Skeletal muscle tissue (tissue), 4 donors: ENCODE data around the gene KLF6. TPM values are rescaled to one million over a fixed set of nuclear protein-coding genes. Genes with fewer than 3 reads are reported as not detected.

ENCODE experiments used
- H3K27ac ChIP-seq: one replicate; pipeline ENCODE4 v1.7.0; 2013; ENCODE audit warnings: mild to moderate bottlenecking, low read depth, low read length, inconsistent platforms
- H3K27me3 ChIP-seq, 3 donors: one replicate each; pipeline ENCODE4 v1.7.0; 2013; ENCODE audit warnings: low read length in 3 of 3; ENCODE audit not compliant: control insufficient read depth in 3 of 3, insufficient read depth in 3 of 3
- H3K36me3 ChIP-seq, 3 donors: one replicate each; pipeline ENCODE4 v1.7.0; 2013; ENCODE audit warnings: low read length in 3 of 3; ENCODE audit not compliant: control insufficient read depth in 3 of 3, insufficient read depth in 3 of 3
- H3K4me1 ChIP-seq, 3 donors: one replicate each; pipeline ENCODE4 v1.7.0; 2013; ENCODE audit warnings: low read length in 3 of 3, mild to moderate bottlenecking in 3 of 3; ENCODE audit not compliant: control insufficient read depth in 3 of 3, insufficient read depth in 3 of 3
- H3K4me3 ChIP-seq, 3 donors: one replicate each; pipeline ENCODE4 v1.7.0; 2013; ENCODE audit warnings: low read length in 3 of 3
- H3K9ac ChIP-seq, 3 donors: one replicate each; pipeline ENCODE4 v1.7.0; 2013; ENCODE audit warnings: low read length in 3 of 3, mild to moderate bottlenecking in 3 of 3, moderate library complexity in 2 of 3, low read depth in 1 of 3
- H3K9me3 ChIP-seq, 3 donors: one replicate each; pipeline ENCODE4 v1.7.0; 2013; ENCODE audit warnings: low read length in 3 of 3; ENCODE audit not compliant: control insufficient read depth in 3 of 3
- total RNA-seq: library from RNA; depleted of rRNA; stranded (reverse); fragments of >200 nt; gene quantifications from one replicate; pipeline ENCODE4 v1.2.3, GENCODE V29; 2014
- donor health status: Osteomylitis.

KLF6 gene
- total RNA-seq, 1 donor from 2014 or later = 50.6 TPM

GRCh38 chr10:3758491-3758970, 26.5 kb downstream of the KLF6 start:
- Histone ChIP-seq H3K9me3 (no peaks in the 10 kb centered on the region), H3K4me1 (peaks cover 0 to 4% (median 0%) of the 10 kb centered on the region in 3 donors), H3K27ac (no peak overlapping the region), H3K27me3 (no peaks in the 10 kb centered on the region), H3K4me3 (no peak overlapping the region), H3K36me3 (no peaks in the 10 kb centered on the region), H3K9ac (no peak overlapping the region)

GRCh38 chr10:3757638-3758490, 27.1 kb downstream of the KLF6 start:
- Histone ChIP-seq H3K4me1 (no peaks in the 10 kb centered on the region), H3K36me3 (no peaks in the 10 kb centered on the region), H3K27ac (no peak overlapping the region), H3K9me3 (no peaks in the 10 kb centered on the region), H3K9ac (no peak overlapping the region), H3K27me3 (no peaks in the 10 kb centered on the region), H3K4me3 (no peak overlapping the region)

- H3K27me3 ChIP-seq = no peaks in the 10 kb centered on the region
- no peak overlapping the region for H3K27ac ChIP-seq
- no peaks in the 10 kb centered on the region for H3K36me3 ChIP-seq
- H3K9ac ChIP-seq = no peak overlapping the region
- H3K4me1 ChIP-seq = no peaks in the 10 kb centered on the region
- no peak overlapping the region for H3K4me3 ChIP-seq
- H3K9me3 ChIP-seq = no peaks in the 10 kb centered on the region
Measured at GRCh38 chr10:3757250-3757637, 27.8 kb downstream of the KLF6 start.

- H3K4me1 ChIP-seq = no peaks in the 10 kb centered on the region
Measured at GRCh38 chr10:3756360-3756740, 28.7 kb downstream of the KLF6 start.

GRCh38 chr10:3755440-3756359, 29.3 kb downstream of the KLF6 start:
- Histone ChIP-seq H3K27ac (peak overlapping the region; percentile 20), H3K27me3 (no peaks in the 10 kb centered on the region), H3K9ac (no peak overlapping the region), H3K9me3 (no peaks in the 10 kb centered on the region), H3K4me3 (no peak overlapping the region), H3K36me3 (no peaks in the 10 kb centered on the region), H3K4me1 (peaks cover 0 to 4% (median 0%) of the 10 kb centered on the region in 3 donors)

More at GRCh38 chr10:3756360-3756740, 28.7 kb downstream of the KLF6 start:
- Histone ChIP-seq H3K9ac (no peak overlapping the region), H3K4me3 (no peak overlapping the region), H3K27ac (no peak overlapping the region), H3K27me3 (no peaks in the 10 kb centered on the region), H3K9me3 (no peaks in the 10 kb centered on the region), H3K36me3 (no peaks in the 10 kb centered on the region)

GRCh38 chr10:3754727-3755439, 30.1 kb downstream of the KLF6 start:
- Histone ChIP-seq H3K4me3 (no peak overlapping the region), H3K36me3 (no peaks in the 10 kb centered on the region), H3K27ac (peak overlapping the region; percentile 20), H3K9me3 (no peaks in the 10 kb centered on the region), H3K27me3 (no peaks in the 10 kb centered on the region), H3K9ac (no peak overlapping the region), H3K4me1 (peaks cover 6 to 12% (median 7%) of the 10 kb centered on the region in 3 donors)

GRCh38 chr10:3750854-3751253, 34.2 kb downstream of the KLF6 start:
- Histone ChIP-seq H3K27ac (peak overlapping the region; percentile 90), H3K36me3 (no peaks in the 10 kb centered on the region), H3K4me3 (no peak overlapping the region), H3K4me1 (peaks cover 30 to 41% (median 36%) of the 10 kb centered on the region in 3 donors), H3K27me3 (no peaks in the 10 kb centered on the region), H3K9me3 (no peaks in the 10 kb centered on the region), H3K9ac (no peak overlapping the region)

- H3K36me3 ChIP-seq = no peaks in the 10 kb centered on the region
- H3K27me3 ChIP-seq = no peaks in the 10 kb centered on the region
- H3K9me3 ChIP-seq = no peaks in the 10 kb centered on the region
- H3K4me1 ChIP-seq = peaks cover 30 to 45% (median 36%) of the 10 kb centered on the region in 3 donors
- peak overlapping the region; percentile 49 to 65 (median 64) for H3K4me3 ChIP-seq
- H3K27ac ChIP-seq = peak overlapping the region; percentile 90
- H3K9ac ChIP-seq = peak overlapping the region; percentile 75 to 86 (median 79)
Measured at GRCh38 chr10:3750006-3750816, 34.8 kb downstream of the KLF6 start.

- Histone ChIP-seq H3K4me3 (peak overlapping the region; percentile 49 to 65 (median 64)), H3K36me3 (no peaks in the 10 kb centered on the region), H3K4me1 (peaks cover 30 to 45% (median 36%) of the 10 kb centered on the region in 3 donors), H3K9ac (peak overlapping the region; percentile 75 to 86 (median 79)), H3K27me3 (no peaks in the 10 kb centered on the region), H3K9me3 (no peaks in the 10 kb centered on the region), H3K27ac (peak overlapping the region; percentile 90)
Measured at GRCh38 chr10:3749600-3749999, 35.4 kb downstream of the KLF6 start.
